Peyer's patch (tissue), 4 donors: ENCODE data around the gene HNRNPM. TPM values are rescaled to one million over a fixed set of nuclear protein-coding genes. Genes with fewer than 3 reads are reported as not detected.
A peak's percentile ranks its signal among the peaks of the same experiment; 100 is the strongest.

Source experiments
- DNase-seq, 3 donors: peaks; one replicate each; pipeline ENCODE4 v3.0.0-alpha.2; 2017 to 2019
- H3K27ac ChIP-seq, 4 donors: fragments of 200-600 bp; sonication (generic); one replicate each; pipeline ENCODE4 v1.5.1; 2016 to 2019
- H3K27me3 ChIP-seq, 2 donors: fragments of 200-600 bp; sonication (generic); one replicate each; pipeline ENCODE4 v1.5.1; 2019
- H3K36me3 ChIP-seq, 3 donors: fragments of 200-600 bp; sonication (generic); one replicate each; pipeline ENCODE4 v1.5.1; 2016 to 2019
- H3K4me1 ChIP-seq, 4 donors: fragments of 200-600 bp; sonication (generic); one replicate each; pipeline ENCODE4 v1.5.1; 2016 to 2019
- H3K4me3 ChIP-seq, 4 donors: fragments of 200-600 bp; sonication (generic); 1 replicate in 3 of 4; 2 replicates in 1 of 4; pipeline ENCODE4 v1.5.1; 2016 to 2019; ENCODE audit warnings: mild to moderate bottlenecking in 1 of 4
- H3K9me3 ChIP-seq, 4 donors: fragments of 200-600 bp; sonication (generic); one replicate each; pipeline ENCODE4 v1.5.1; 2016 to 2019; ENCODE audit warnings: mild to moderate bottlenecking in 1 of 4
- POLR2A ChIP-seq, 2 donors: fragments of 450-650 bp; IDR thresholded peaks; one replicate each; pipeline ENCODE4 v1.5.1; 2017; ENCODE audit warnings: antibody characterized with exemption in 2 of 2, mild to moderate bottlenecking in 2 of 2, moderate library complexity in 2 of 2
- total RNA-seq, 4 donors: library from RNA; depleted of rRNA; stranded (reverse); fragments of >200 nt; gene quantifications; one replicate each; pipeline ENCODE4 v1.1.0, GENCODE V29; 2016
- TF ChIP-seq, protein P1 (sequence below), 6 experiments: fragments of 450-650 bp in 4 of 6; fragments of 200-600 bp in 2 of 6; sonication (generic) in 1 of 6; IDR thresholded peaks; one replicate each; pipeline ENCODE4 v1.5.1; 2017 to 2019; ENCODE audit warnings: antibody characterized with exemption in 6 of 6, mild to moderate bottlenecking in 3 of 6, moderate library complexity in 1 of 6

HNRNPM gene
- total RNA-seq, 4 donors from 2014 or later = 108 to 128 (median 116) TPM

DNA sequence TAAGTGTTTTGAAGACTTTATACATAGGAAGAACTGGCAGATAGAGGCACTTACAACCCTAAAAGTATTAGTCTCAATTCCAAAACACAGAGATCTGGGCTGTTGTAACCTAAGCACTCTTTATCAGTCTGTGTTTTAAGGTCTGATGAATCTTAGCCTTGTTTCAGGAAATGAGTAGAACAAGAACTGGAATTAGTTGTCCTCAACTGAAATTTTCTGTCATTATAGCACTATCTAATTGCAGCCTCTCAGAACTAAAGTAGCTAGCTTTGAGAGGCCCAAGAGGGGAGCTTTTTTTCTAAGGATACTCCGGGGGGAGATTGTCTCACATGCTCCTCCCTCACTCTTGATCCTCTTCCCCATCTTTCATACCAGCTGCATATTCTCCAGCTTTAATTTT, 13.1 kb downstream of the HNRNPM start:
- Histone ChIP-seq H3K9me3 (no peaks in the 10 kb centered on the region), H3K36me3 (peaks cover 0 to 21% (median 0%) of the 10 kb centered on the region in 3 donors), H3K27ac (no peak overlapping the region), H3K4me3 (no peak overlapping the region), H3K4me1 (peaks cover 0 to 60% (median 16%) of the 10 kb centered on the region in 4 donors), H3K27me3 (no peaks in the 10 kb centered on the region)
- DNase-seq = no peak
- no peak for TF ChIP-seq POLR2A (IDR thresholded peaks at IDR 0.05)
- TF ChIP-seq, protein P1, sequence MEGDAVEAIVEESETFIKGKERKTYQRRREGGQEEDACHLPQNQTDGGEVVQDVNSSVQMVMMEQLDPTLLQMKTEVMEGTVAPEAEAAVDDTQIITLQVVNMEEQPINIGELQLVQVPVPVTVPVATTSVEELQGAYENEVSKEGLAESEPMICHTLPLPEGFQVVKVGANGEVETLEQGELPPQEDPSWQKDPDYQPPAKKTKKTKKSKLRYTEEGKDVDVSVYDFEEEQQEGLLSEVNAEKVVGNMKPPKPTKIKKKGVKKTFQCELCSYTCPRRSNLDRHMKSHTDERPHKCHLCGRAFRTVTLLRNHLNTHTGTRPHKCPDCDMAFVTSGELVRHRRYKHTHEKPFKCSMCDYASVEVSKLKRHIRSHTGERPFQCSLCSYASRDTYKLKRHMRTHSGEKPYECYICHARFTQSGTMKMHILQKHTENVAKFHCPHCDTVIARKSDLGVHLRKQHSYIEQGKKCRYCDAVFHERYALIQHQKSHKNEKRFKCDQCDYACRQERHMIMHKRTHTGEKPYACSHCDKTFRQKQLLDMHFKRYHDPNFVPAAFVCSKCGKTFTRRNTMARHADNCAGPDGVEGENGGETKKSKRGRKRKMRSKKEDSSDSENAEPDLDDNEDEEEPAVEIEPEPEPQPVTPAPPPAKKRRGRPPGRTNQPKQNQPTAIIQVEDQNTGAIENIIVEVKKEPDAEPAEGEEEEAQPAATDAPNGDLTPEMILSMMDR (IDR thresholded peaks at IDR 0.05) = no peak

DNA sequence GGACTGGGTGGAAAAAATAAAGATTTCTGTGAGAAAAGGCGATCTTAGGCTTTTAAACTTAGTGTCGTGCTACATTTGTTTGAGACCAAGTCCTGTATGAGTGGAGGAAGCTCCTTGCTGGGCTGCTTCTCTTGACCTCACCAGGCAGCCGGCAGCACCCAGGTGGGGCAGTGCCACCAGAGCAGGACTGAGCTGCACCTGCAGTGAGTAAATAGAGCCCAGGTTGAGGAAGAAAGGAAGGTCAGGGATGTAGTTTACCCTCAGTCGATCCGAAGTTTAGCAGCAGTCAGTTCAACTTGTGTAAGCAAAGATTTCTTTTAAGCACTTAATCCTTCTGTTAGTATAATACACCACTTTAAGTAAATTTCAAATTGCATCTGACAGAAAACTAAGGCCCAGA, 13.6 kb downstream of the HNRNPM start:
- Histone ChIP-seq H3K36me3 (peaks cover 0 to 26% (median 0%) of the 10 kb centered on the region in 3 donors), H3K27me3 (no peaks in the 10 kb centered on the region), H3K27ac (no peak overlapping the region), H3K4me3 (no peak overlapping the region), H3K4me1 (peaks cover 0 to 56% (median 13%) of the 10 kb centered on the region in 4 donors), H3K9me3 (no peaks in the 10 kb centered on the region)
- no peak for DNase-seq
- TF ChIP-seq POLR2A (IDR thresholded peaks at IDR 0.05) = no peak
- TF ChIP-seq, protein P1 (IDR thresholded peaks at IDR 0.05) = no peak

DNA sequence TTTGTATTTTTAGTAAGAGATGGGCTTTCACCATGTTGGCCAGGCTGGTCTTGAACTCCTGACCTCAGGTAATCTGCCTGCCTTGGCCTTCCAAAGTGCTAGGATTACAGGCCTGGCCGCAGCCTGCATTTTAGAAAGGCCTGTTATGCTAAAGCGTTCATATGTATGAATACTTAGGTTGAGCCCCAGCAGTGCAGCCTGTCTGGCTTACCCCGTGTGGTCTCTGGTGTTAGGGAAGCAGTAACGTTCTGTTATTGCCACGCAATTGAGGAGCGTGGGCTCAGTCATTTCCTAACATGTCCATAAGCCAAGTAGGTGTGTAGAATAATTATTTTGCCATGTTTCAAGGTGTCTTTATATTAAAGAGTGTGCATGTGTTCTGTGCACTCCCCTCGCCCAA, 14.3 kb downstream of the HNRNPM start:
- peaks cover 0 to 48% (median 11%) of the 10 kb centered on the region in 4 donors for H3K4me1 ChIP-seq
- peaks cover 0 to 29% (median 0%) of the 10 kb centered on the region in 3 donors for H3K36me3 ChIP-seq
- peak overlapping the region in 3 of 4 donors; percentile 13 to 48 (median 26) for H3K27ac ChIP-seq

DNA sequence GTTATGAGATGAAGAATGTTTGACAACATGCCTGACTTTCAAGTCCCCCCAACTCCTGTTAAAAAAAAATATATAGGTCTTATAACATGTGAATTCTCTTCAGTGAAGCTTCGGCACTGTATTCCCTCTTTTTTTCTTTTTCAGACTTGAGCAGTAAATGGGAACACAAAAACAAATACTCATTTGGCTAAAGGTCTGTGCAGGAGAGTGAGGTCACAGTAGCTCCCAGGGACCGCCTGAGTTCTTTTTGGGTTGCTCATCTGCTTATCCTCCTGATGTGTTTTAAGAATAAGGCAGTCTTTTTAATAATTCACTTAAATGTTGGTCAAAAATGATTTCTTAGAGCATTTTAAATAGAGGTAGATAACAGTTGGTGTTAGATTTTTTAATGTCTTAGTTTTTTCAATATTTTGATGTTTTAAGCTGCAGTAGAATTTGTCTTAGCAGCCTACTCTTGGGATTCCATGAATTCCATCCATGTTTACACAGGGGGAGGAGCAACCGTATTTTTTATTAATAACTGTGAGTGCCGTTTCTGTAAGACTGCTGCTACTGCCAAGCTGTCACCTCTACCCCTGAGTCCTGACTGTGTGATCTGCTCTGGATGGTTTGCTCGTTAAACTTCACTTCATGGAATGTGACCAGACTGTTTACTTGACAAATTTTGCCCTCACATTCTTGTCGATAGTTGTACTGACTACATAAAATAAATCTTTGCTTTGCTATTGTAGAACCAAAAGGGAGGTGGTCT, 14.9 kb downstream of the HNRNPM start:
- Histone ChIP-seq H3K27ac (peak overlapping the region in 2 of 4 donors; percentile 13 to 48), H3K27me3 (no peaks in the 10 kb centered on the region), H3K9me3 (no peaks in the 10 kb centered on the region), H3K4me1 (peaks cover 0 to 45% (median 11%) of the 10 kb centered on the region in 4 donors), H3K36me3 (peaks cover 0 to 35% (median 0%) of the 10 kb centered on the region in 3 donors), H3K4me3 (no peak overlapping the region)
- TF ChIP-seq, protein P1 (IDR thresholded peaks at IDR 0.05) = no peak
- no peak for TF ChIP-seq POLR2A (IDR thresholded peaks at IDR 0.05)
- no peak for DNase-seq

More for the DNA sequence above, 14.3 kb downstream of the HNRNPM start:
- DNase-seq = no peak
- H3K4me3 ChIP-seq = no peak overlapping the region
- no peaks in the 10 kb centered on the region for H3K27me3 ChIP-seq
- no peak for TF ChIP-seq POLR2A (IDR thresholded peaks at IDR 0.05)
- TF ChIP-seq, protein P1 (IDR thresholded peaks at IDR 0.05) = no peak
- no peaks in the 10 kb centered on the region for H3K9me3 ChIP-seq

DNA sequence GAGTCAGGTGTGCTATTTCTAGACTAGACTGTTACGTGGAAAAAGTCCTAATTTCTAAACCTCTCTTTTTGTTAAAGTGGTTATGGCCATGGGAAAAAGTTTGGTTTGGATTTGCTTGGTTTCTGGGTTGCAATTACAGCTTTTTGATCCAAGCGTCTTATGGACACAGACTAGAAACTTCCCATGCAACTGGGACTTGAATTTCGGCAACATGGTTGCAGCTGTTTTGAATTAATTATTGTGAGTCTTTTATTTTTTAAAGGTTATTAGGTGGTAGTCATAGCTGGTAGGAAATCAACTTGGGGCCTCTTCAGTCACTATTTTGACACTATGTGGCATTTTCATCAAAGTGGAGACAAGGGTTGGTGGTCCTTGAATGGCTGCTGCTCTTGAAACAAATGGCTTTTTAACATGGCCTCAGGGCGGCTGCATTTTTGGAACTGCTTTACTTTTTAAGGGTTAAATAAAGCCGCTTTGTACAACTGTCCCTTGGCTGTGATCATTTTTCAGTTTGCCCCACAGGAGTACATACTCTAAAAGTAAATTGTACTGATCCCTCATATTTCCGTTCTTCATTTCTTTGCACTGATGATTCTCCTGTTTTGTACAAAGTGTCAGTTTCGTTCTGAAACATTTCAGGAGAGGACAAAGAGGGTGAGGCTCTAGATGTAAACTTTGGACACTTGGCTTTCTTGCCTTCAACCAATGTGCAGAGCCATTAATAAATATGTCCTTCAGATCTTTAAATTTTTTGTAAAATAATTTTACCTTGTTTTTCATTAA, 15.9 kb downstream of the HNRNPM start:
- peak in 1 of 3 donors; percentile 28 for DNase-seq
- H3K27me3 ChIP-seq = no peaks in the 10 kb centered on the region
- H3K4me1 ChIP-seq = peaks cover 0 to 45% (median 11%) of the 10 kb centered on the region in 4 donors
- TF ChIP-seq, protein P1 (IDR thresholded peaks at IDR 0.05) = no peak
- TF ChIP-seq POLR2A (IDR thresholded peaks at IDR 0.05) = no peak
- H3K9me3 ChIP-seq = no peaks in the 10 kb centered on the region
- peaks cover 0 to 45% (median 0%) of the 10 kb centered on the region in 3 donors for H3K36me3 ChIP-seq
- peak overlapping the region in 1 of 4 donors; percentile 36 for H3K27ac ChIP-seq
- H3K4me3 ChIP-seq = no peak overlapping the region
